ENCODE results near the gene MPG.
"Not testable (repeated sequence)": the region's sequence is repeated elsewhere in the genome, so short reads cannot be mapped to it uniquely, and the experiment has no call there.

The MPG gene

GRCh38 chr16:77807-78443, at the start of gene MPG:
Gene MPG (plus strand): TSS chr16:78225. CDS start chr16:78310, 85 bp downstream.
- peaks cover 13% of the 10 kb centered on the region; the same call in 1 of the 2 replicates for H3K36me3 ChIP-seq (ENCODE audit: insufficient read depth, low read length)
- peaks cover 9% of the 10 kb centered on the region for H4K20me1 ChIP-seq (ENCODE audit: insufficient read depth, low read length)
- peaks cover 39% of the 10 kb centered on the region for H3K4me1 ChIP-seq (ENCODE audit: insufficient read depth, low read length)
- H2AFZ ChIP-seq (ENCODE audit: low read depth, low read length) = peak within 1 kb of the TSS; percentile 82
- H3K27ac ChIP-seq (ENCODE audit: low read length) = peak within 1 kb of the TSS; percentile 72
- TF ChIP-seq EZH2 (IDR thresholded peaks at IDR 0.05; ENCODE audit: borderline replicate concordance, low read depth, low read length, severe bottlenecking) (no peak), CTCF (IDR thresholded peaks at IDR 0.05; ENCODE audit: borderline replicate concordance, extremely low read depth, low read length, poor library complexity, severe bottlenecking) (no peak)
- peaks cover 9% of the 10 kb centered on the region; the same call in 1 of the 2 replicates for H3K79me2 ChIP-seq (ENCODE audit: insufficient read depth, low read length)
- peak; percentile 68 for ATAC-seq (ENCODE audit: insufficient read depth, low read depth)
- H3K27me3 ChIP-seq (ENCODE audit: insufficient read depth, low read length, poor library complexity) = no peaks in the 10 kb centered on the region
- H3K9me3 ChIP-seq (ENCODE audit: insufficient read depth, low read length, severe bottlenecking) = no peaks in the 10 kb centered on the region
- H3K4me3 ChIP-seq (ENCODE audit: low read depth in 1 of 2, low read length in 2 of 2) = peak within 1 kb of the TSS; percentile 40 to 89; a peak in 3 of 4 replicates
- peak within 1 kb of the TSS; percentile 96 for H3K4me2 ChIP-seq (ENCODE audit: insufficient read depth, low read length)
- H3K9ac ChIP-seq (ENCODE audit: low read depth, low read length) = peak within 1 kb of the TSS; percentile 84
- peak; percentile 87 for DNase-seq

GRCh38 chr16:30627-31026, 47.4 kb upstream of the MPG start:
- not testable (repeated sequence) for H3K27me3 ChIP-seq (ENCODE audit: insufficient read depth, low read length, poor library complexity); ATAC-seq (ENCODE audit: insufficient read depth, low read depth); H3K9ac ChIP-seq (ENCODE audit: low read depth, low read length); H4K20me1 ChIP-seq (ENCODE audit: insufficient read depth, low read length); H3K27ac ChIP-seq (ENCODE audit: low read length); H3K36me3 ChIP-seq (ENCODE audit: insufficient read depth, low read length); H3K4me1 ChIP-seq (ENCODE audit: insufficient read depth, low read length); DNase-seq; H2AFZ ChIP-seq (ENCODE audit: low read depth, low read length); H3K79me2 ChIP-seq (ENCODE audit: insufficient read depth, low read length); H3K4me2 ChIP-seq (ENCODE audit: insufficient read depth, low read length); H3K4me3 ChIP-seq (ENCODE audit: low read depth in 1 of 2, low read length in 2 of 2); H3K9me3 ChIP-seq (ENCODE audit: insufficient read depth, low read length, severe bottlenecking)

GRCh38 chr16:33154-33876, 44.7 kb upstream of the MPG start:
- H3K36me3 ChIP-seq (ENCODE audit: insufficient read depth, low read length) = peaks cover 13% of the 10 kb centered on the region; the same call in 1 of the 2 replicates
- H3K4me1 ChIP-seq (ENCODE audit: insufficient read depth, low read length); H2AFZ ChIP-seq (ENCODE audit: low read depth, low read length); H3K9ac ChIP-seq (ENCODE audit: low read depth, low read length); H3K27me3 ChIP-seq (ENCODE audit: insufficient read depth, low read length, poor library complexity); H4K20me1 ChIP-seq (ENCODE audit: insufficient read depth, low read length); H3K4me3 ChIP-seq (ENCODE audit: low read depth in 1 of 2, low read length in 2 of 2); H3K27ac ChIP-seq (ENCODE audit: low read length); H3K9me3 ChIP-seq (ENCODE audit: insufficient read depth, low read length, severe bottlenecking); ATAC-seq (ENCODE audit: insufficient read depth, low read depth); DNase-seq; H3K4me2 ChIP-seq (ENCODE audit: insufficient read depth, low read length); H3K79me2 ChIP-seq (ENCODE audit: insufficient read depth, low read length): not testable (repeated sequence)

GRCh38 chr16:33877-34647, 44.0 kb upstream of the MPG start:
- Histone ChIP-seq H3K27ac (ENCODE audit: low read length) (no peak overlapping the region), H3K4me2 (ENCODE audit: insufficient read depth, low read length) (no peak overlapping the region), H3K79me2 (ENCODE audit: insufficient read depth, low read length) (no peaks in the 10 kb centered on the region), H3K9me3 (ENCODE audit: insufficient read depth, low read length, severe bottlenecking) (no peaks in the 10 kb centered on the region), H3K4me1 (ENCODE audit: insufficient read depth, low read length) (peaks cover under 1% of the 10 kb centered on the region; the same call in 1 of the 2 replicates), H3K4me3 (ENCODE audit: low read depth in 1 of 2, low read length in 2 of 2) (no peak overlapping the region), H3K9ac (ENCODE audit: low read depth, low read length) (no peak overlapping the region), H4K20me1 (ENCODE audit: insufficient read depth, low read length) (peaks cover 14% of the 10 kb centered on the region), H3K36me3 (ENCODE audit: insufficient read depth, low read length) (peaks cover 15% of the 10 kb centered on the region), H2AFZ (ENCODE audit: low read depth, low read length) (no peak overlapping the region), H3K27me3 (ENCODE audit: insufficient read depth, low read length, poor library complexity) (no peaks in the 10 kb centered on the region)
- TF ChIP-seq EZH2 (IDR thresholded peaks at IDR 0.05; ENCODE audit: borderline replicate concordance, low read depth, low read length, severe bottlenecking) = no peak
- 0 out of 3 replicates have a peak, but pooled peaks have one; percentile 24 for ATAC-seq (ENCODE audit: insufficient read depth, low read depth)
- no peak for DNase-seq
